ENCODE results near the gene MRPS9.

Gene MRPS9
- 17.8 reads per million, percentile 44 among the genes with 10 or more reads in this experiment for total RNA-seq

DNA sequence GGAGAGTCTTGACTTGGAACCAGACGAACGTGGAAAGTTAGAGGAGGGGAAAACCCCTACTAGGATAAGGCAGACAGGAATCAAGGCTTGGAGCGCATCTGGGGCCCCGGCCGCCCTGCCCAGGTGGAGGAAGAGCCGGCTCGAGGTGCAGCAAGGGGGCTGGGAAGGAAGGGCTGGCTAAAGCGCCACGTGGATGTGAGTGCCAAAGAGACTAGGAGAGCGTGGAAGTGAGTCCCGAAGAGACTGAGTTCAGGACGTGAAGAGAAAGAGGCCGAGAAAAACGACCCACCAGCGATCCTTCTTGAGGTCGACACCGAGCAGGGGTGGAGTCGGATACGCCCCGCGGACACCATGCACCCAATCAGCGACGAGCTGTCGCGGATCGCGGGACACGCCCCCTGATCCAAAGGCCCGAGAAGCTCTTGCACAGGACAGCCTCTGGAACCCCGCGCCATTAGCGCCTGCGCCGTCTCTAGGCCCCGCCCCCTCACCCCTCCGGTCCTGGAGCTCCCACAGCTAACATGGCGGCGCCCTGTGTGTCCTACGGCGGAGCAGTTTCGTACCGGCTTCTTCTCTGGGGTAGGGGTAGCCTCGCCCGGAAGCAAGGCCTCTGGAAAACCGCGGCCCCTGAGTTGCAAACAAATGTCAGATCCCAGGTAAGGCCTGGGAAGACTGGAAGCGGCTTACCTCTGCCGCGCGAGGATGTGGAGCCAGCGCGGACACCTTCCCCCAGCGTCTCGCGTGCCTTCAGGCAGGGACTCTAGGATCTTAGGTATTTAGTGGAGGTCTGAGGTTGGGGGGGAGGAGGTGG is at the start of gene MRPS9:
TSS of gene MRPS9 (plus strand) at position 498 of the 811 bp plus-strand sequence. CDS start at position 522, 24 bp downstream.
- peak; percentile 95 for DNase-seq

DNA sequence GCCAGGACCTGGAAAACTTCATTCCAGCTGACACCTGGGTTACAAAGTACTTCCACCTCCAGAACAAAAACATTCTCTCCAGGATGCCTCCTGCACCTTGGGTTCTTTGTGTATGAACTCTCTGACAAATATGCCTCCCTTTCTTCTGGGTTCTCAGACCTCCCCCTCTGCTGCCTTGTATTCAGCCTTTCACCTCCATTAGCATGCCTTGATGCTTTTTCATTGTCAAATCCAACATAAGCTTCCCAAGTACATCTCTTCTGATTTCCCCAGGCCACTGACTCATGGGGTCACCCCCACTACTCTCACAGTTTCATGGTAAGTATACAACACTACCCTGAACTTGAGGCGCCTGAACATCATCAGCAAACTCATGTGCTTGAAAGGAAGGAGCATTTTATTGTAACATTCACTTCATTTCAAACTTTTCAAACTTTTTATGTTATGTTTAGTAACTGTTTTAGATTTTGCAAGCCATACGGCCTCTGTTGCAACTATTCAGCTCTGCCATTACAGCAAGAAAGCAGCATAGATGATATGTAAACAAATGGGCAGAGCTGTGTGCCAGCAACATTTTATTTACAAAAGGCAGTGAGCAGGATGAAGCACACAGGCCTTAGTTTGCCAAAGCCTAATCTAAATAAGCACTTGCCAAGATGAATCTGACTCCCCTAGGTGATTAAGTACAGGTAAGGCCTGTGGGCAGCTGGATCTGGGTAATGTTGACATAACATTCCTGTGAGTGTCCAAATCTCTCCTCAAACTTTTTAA is 32.5 kb upstream of the MRPS9 start:
- no peak for DNase-seq

DNA sequence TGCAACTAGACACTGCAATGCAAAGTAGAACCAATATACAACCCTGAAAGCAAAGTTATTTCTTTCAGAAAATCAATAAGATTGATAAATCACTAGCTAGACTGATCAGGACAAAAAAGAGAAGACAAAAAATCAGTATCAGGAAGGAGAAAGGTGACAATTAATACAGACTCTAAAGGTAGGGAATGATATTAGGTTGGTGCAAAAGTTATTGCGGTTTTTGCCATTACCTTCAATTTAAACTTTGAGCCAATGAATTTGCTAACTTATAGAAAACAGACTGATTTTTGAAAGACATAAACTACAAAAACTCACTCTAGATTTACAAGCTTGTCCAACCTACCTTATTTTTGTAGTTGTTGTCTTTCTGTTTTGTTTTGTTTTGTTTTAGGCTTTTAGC is 30.5 kb upstream of the MRPS9 start:
- DNase-seq, result no peak

DNA sequence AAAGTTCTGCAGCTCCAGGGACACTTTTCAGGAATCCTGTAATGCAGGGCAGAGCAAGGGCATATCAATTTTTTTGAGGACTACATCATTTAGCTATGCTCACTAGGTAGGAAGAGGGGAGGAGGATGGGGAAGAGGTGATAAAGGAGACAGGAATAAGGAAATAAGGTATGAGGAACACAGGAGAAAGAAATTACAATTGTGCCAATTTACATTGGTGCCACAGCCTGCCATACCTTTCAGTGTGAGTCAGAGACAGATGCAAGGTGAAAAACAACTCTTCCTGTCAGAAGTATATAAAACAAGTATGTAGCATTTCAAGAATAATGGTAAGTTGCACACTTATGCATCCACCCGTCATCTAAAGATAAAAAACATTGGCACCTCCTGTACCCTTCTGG is 5.4 kb upstream of the MRPS9 start:
- DNase-seq, result no peak

DNA sequence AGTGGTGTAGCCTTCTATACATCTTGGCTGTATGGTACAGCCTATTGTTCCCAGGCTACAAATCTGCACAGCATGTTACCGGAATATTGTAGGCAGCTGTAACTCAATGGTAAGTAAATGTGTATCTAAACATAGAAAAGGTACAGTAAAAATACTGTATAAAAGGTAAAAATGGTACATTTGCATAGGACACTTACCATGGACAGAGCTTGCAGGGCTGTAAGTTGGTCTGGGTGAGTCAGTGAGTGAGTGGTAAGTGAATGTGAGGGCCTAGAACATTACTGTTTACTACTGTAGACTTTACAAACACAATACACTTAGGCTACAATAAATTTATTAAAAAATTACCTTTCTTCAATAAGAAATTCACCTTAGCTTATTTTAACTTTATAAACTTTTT is 3.7 kb upstream of the MRPS9 start:
- no peak for DNase-seq

DNA sequence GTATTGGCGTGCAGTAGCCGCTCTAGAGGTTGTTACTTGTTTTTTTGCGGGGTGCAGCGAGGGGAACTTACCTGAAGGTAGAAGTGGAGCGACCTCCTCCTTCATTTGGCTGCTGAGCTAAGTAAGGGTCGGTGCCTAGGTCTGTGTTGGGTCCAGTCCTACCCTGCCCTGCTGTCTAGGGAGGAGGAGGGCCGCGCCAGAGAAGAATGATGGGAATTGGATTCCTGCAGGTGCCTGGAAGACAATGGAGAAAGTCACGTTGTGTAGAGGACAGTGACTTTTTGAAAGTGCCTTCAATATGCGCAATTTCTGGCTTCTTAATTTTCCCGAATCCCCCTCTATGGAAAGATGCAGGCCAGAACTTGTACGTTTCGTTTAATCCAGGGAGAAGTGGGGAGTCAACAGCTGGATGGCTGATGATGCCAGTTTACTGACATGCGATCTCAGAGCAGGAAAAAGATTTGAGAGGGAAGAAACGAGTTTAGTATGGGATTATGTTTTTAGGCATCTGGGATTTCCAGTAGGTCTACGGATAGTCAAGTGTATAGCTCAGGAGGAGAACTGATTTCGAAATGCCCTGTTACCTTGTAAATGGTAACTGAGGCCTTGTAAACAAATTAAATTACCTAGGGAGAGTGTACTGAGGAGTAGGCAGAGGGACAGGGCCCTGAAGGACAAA is 653 bp downstream of the MRPS9 start:
- DNase-seq, result no peak

DNA sequence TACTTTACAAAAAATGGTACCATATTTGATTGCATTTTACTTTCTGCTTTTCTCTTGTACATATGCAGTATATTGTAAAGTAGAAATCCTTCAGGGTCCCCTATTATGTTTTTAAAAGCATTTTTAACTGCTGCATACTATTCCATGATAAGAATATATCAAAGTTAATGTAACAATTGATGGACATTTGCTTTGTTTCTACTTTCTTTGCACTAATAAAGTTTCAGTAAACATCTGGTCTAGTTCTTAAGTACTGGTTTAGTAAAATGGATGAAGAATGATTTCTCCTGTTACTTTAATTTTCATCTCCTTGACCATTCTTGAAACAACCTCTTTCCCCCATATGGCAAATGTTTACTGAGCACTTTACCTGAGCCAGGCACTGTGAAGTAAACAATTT is 1.7 kb downstream of the MRPS9 start:
- no peak for DNase-seq

DNA sequence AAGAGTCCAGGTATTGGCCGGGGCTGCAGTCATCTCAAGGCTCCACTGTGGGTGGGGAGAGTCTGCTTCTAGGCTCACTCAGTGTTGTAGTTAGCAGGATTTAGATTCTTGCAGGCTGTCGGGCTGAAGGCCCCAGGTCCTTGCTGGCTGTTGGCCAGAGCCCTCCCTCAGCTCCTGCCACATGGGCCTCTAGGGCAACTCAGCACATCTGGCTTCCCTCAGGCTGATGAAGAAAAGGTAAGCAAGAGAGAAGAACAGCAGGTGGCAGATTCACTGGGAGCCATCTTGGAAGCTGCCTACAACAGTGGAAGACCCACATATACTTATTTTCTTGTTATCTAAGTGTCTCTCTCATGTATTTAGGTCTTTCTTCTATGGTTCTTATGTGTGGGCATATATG is 4.3 kb downstream of the MRPS9 start:
- no peak for DNase-seq

DNA sequence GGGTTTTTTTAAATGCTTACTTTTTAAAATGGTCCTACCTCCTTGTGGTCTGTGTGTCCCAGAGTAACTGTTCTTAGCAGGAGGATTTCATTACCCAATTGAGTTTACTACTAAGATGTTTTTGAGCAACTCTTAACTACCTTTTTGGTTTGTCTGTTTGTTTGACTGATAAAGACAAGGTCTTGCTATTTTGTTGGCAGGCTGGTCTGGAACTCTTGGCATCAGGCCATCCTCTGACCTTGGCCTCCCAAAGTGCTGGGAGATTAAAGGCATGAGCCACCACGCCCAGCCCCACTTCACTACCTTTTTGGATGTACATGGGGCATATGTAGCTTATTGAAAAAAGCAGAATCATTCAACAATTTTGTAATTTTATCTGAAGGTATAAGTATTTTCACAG is 14.9 kb downstream of the MRPS9 start:
- no peak for DNase-seq

DNA sequence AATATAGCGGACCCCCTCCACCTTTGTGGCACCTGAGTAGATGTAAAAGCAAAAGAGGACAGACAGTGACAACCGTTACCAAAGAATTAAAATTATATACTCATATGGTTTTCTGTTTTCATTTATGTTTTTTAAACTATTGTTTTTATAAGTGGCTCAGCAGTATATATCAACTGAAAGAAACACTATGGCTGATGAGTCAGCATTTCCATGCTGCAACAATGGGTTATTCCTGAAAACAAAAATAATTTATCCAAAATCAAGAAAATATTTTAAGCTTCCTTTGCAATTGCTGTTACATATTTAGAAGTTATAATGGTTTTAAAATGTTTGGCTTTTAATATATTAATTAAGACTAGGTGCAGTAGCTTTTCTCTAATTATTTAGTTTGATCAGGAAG is 17.7 kb downstream of the MRPS9 start:
- DNase-seq, result no peak

DNA sequence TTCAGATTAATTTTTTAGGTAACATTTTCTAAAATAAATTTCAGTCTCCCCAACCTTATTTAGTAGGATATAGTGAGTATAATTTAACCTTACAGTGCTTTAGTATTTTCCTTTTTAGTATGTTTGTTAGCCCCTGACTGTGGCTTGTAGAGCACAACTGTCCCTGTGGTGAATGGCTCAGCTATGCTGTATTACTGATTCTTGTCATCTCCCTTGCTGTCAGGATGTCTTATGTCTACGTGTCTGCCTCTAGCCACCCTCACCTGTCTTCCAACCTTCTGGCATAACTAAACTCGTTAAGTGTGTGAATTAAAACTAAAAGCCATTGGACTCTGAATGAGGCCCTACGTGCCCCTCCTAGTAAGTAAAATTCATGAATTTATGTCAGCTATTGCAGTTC is 18.4 kb downstream of the MRPS9 start:
- DNase-seq, result no peak

DNA sequence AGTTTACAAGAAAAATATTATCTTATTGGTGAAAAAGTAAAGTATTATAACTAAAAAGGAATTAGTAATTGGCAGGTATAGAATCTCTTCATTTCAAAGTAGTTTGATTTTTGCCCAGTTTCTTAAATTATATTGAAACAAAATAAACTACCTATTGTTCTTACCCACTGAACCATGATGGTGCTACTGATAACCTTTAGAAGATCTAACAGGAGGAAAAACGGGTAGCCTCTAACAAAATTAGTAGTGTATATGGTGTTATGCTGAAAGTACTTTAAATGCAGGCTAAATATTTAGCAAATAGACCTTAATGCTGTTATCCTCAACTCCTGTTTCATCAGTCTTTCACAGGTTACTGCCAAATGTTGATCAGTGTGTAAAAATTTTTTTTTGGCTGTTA is 19.1 kb downstream of the MRPS9 start:
- DNase-seq, result no peak

DNA sequence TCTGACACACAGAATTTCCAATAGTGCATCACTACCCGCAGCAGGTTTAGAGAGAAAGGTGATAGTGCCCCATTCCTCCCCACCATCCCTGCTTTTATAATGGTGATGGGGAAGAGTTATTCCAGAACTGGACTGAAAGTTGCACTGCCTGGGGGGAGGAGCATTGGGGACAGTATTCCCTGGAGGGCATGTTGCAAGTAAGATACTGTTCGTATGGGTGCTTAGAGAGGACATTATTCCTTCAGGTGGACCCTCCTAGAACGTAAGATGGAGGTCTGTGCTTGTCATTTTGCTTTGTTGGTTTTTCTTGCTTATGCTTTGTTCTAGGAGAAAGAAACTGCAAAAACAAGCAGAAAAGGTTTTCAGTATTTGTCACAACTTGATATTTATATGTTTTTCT is 23.7 kb downstream of the MRPS9 start:
- no peak for DNase-seq

DNA sequence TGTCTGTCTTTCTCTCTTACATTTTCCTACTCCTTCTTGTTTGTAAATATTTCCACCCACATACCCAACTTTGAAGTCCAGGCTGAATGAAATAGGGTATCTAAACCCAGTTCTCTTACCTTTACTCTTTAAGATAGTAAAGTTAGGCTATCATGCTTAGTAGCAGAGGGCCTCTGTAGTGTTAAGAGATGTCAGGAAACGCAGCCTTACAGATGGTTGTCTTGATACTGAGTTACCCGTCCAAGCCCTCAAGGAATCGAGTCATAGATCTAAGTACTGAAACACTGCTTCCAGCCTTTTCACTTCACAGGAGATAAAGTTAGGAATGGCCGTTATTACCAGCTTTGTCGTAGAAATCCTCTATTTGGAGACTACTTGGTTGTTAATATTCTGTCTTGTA is 24.3 kb downstream of the MRPS9 start:
- no peak for DNase-seq

DNA sequence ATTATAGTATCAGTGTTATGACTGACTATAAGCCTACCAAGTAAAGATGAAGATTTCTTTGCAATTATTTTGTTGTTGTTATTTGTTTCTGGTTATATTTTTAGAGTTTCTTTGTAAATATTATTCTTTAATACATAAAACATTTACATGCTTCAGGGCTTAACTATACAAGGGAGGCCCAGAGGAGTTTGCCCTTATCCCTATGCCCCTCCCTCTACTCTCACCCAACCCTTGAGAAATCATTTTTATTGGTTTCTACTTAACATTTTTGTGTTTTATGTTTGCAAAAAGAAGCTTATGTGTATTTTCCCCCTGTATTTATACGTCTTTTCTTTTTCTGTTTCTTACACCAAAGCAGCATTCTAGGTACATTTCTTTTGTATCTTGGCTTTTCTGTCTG is 30.5 kb downstream of the MRPS9 start:
- DNase-seq, result no peak

DNA sequence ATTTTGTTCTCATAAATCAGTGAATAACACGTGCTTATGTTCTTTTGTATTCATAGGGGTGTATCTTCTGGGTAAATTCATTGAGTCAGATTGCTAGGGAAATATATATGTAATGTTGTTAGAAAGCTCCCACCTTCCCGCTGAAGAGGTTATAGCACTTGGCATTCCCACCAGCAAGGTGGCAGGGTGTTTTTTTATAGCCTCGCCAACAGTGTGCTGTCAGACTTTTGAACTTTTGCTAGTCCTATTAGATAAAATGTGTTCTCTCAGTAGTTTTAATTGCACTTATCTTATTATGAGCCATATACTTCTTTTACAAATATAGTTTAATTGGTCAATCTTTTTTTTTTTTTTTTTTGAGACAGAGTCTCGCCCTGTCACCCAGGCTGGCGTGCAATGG is 31.0 kb downstream of the MRPS9 start:
- DNase-seq, result no peak

DNA sequence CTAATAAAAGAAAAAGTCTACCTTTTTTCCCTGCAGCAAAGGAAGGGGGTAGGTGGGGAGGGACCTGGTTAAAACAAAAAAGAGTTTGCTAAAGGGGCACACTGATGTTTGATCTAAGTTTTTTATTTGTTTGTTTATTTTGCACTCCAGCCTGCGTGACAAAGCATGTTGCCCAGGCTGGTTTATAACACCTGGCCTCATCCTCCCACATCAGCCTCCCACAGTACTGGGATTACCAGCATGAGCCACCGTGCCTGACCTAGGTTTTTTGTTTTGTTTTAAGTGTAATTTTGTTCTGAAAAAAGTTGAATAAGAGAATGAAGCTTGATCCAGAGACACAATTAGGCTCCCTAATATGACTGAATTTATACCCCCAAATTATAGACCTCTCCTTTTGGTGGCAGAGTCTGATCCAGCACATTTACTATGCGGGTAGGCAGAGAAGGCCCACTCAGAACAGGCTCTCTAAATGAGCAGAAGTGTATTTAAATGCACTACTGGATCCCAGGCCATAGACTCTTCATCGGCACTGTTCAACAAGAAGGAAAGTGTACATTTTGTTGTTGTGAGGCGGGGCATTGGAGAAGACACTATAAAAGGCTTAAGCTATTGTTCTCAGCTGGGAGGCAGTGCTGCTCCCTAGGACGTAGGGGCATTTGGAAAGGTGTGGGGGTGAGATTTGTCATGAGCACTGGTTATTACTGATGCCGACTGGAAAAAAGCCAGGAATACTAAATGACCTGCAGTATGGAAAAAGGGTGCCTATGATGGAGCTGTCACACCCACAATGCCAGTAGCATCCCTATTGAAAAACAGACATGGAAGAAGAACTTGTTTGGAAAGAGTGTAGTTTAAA is 32.4 kb downstream of the MRPS9 start:
- no peak for DNase-seq

DNA sequence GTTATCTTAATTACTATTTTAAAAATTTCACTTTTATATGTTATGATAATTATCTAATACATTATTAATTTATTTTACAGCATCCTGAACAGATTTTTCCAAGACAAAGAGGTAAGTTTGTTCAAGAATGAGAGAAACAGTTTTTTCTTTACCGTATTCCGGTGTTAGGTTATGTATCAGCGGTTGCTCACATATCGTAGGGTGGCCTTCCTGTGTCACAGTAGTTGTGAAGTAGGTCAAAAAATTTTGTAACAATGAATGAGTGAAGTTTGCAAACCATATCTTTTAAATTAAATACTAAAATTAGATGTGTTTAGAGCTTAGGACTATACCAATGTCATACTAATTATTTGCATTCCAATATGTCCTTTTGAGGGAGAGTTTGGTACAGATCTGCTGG is 33.5 kb downstream of the MRPS9 start:
- DNase-seq, result no peak

DNA sequence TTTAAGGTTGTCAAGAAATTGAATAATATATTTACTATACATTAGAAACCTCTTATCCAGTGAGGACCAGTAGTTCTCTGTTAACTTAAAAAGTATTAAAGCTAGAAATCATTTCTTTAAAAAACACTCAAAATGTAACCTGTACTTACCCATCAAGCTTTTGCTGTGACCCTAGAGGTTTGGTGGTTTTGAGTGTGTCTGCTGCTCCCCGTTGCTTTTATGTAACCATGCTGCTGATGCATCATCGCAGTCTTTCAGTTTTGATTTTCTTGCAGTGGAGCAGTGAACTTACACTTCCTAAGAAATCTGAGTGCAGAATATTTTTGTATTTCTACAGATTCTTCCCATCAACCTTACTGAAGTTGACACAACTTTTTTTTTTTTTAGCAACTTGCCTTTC is 34.2 kb downstream of the MRPS9 start:
- no peak for DNase-seq

DNA sequence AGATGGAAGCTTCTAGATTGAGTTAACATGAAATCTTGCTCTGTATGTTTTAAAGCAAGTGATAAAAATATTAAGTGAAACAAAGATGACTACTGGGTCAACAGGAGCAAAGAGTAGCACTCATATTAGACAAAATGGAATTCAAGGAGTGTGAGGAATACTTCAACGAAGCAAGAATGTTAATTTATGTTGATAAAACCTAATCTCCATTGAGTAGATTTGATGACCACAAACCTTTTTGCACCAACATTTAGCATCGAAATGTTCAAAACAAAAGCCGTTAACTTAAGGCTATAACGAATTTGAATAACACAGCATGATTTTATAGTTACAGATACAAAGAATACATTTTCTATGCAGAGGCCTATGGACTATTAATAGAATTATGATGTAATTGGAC is 35.7 kb downstream of the MRPS9 start:
- no peak for DNase-seq

DNA sequence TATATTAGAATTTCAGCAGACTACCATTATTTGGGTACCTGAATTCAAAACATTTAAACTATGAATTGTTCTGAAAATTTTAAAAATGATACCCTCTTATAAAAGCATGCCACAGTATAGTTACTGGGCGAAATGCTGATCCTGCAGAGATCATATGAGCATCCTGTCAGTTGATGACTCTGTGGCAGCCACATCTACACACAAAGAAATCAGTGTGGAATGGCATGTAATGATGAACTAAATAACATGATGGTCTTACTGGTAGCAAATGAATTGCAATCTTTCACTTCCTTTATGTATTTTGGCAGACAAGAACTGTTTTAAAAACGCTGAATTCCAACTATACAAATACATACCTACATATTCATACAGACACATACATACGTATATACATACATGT is 38.3 kb downstream of the MRPS9 start:
- DNase-seq, result no peak

DNA sequence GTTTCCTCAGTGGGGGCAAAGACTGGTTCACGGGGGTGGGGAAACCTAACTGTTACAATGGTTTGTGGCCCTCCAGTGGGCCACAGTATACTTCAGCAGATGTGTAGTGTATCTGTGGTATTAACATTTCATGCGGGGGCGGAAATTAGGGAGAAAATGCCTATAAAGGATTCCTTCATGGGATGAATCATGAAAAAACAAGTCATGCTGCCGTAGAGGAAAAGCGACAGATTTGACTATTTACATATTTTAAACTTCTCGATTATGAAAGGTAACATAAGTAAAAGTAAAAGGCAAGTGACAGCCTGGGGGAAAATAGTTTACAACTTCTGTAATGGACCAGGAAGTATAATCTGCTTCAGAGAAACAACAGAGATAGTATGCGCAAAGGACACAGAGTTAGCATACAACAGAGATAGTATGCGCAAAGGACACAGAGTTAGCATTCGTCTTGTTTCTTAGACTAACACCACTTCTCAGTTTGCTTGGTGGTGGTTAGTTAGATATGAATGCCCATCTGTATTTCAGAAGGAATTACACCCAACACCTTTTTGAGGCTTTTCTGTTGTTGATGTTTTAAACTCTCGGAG is 41.1 kb downstream of the MRPS9 start:
- DNase-seq, result no peak

Data from effector CD4-positive, alpha-beta T cell (primary cell).